Activated CD4-positive, alpha-beta T cell treated with anti-CD3 and anti-CD28 coated beads, Interleukin-2, amount 10 ng/mL, durations not matched to agents 24 days and 14 days (primary cell): ENCODE data around the gene PAK5. TPM values are rescaled to one million over a fixed set of nuclear protein-coding genes. Genes with fewer than 3 reads are reported as not detected.

ENCODE experiments used
- DNase-seq: peaks from one replicate; pipeline ENCODE4 v3.0.0; 2022
- H3K27ac Mint-ChIP-seq: one replicate; pipeline ENCODE4 v1.8.0; 2022; ENCODE audit warnings: mild to moderate bottlenecking, mixed read lengths
- H3K27me3 Mint-ChIP-seq: one replicate; pipeline ENCODE4 v1.8.0; 2022; ENCODE audit warnings: mixed read lengths
- H3K36me3 Mint-ChIP-seq: one replicate; pipeline ENCODE4 v1.8.0; 2022; ENCODE audit warnings: low read depth, mild to moderate bottlenecking, mixed read lengths
- H3K4me1 Mint-ChIP-seq: one replicate; pipeline ENCODE4 v1.8.0; 2021; ENCODE audit warnings: mixed read lengths
- H3K4me3 Mint-ChIP-seq: one replicate; pipeline ENCODE4 v1.8.0; 2022; ENCODE audit warnings: mild to moderate bottlenecking, moderate library complexity, mixed read lengths
- H3K9me3 Mint-ChIP-seq: one replicate; pipeline ENCODE4 v1.8.0; 2021; ENCODE audit warnings: mixed read lengths
- intact Hi-C: fragments of 100-400 bp; cut with micrococcal nuclease; formaldehyde crosslinking; loops from one replicate; pipeline ENCODE4 v1.15.1; 2023
- total RNA-seq: library from RNA; stranded (reverse); gene quantifications from 2 replicates; pipeline ENCODE4 v1.2.3, GENCODE V29; 2022

The PAK5 gene
- total RNA-seq, 1 donor from 2014 or later, result not detected

- Mint-ChIP-seq H3K4me3 (no peak overlapping the region), H3K4me1 (no peaks in the 10 kb centered on the region), H3K36me3 (no peaks in the 10 kb centered on the region), H3K9me3 (no peaks in the 10 kb centered on the region), H3K27me3 (no peaks in the 10 kb centered on the region), H3K27ac (no peak overlapping the region)
- DNase-seq, result no peak
- intact Hi-C loops, result no loop called here
Measured at GRCh38 chr20:9557411-9557810, 281.5 kb downstream of the PAK5 start.

GRCh38 chr20:9555781-9556180, 283.1 kb downstream of the PAK5 start:
- H3K27ac Mint-ChIP-seq, result no peak overlapping the region
- H3K27me3 Mint-ChIP-seq, result no peaks in the 10 kb centered on the region
- intact Hi-C loops, result no loop called here

DNA sequence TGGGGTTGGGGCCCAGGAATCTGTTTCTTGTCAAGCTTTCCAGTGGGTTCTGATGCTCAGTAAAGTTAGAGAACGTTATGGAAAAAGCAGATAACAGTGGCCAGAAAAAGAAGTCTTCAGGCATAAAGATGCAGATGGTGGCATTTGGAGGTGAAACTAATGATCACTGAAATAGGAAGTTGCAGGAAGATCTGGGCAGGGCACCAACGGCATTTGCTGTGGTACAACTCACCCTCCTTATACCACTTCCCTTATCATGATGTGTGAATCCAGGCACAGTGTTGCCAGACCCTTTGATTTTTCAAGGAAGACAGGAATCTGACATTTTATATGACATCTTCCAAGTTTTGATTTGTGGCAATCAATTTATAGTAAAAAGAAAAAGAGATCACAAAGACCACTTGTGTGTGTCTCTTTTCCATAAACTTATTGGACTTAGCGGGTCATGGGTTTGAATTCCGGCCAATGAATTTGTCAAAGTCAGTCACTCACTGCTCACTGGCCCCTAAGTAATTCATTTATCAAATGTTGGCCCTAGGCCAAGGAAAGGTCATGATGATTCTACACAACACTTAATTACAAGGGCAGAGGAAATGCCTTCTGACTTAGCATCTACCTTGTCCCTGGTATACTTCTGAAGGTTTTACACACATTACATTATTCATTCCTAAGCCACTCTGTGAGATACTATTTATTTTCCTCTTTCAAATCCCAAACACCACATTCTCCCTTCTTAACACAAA, 286.9 kb downstream of the PAK5 start:
- no peaks in the 10 kb centered on the region for H3K36me3 Mint-ChIP-seq
- no peaks in the 10 kb centered on the region for H3K27me3 Mint-ChIP-seq
- no peak overlapping the region for H3K27ac Mint-ChIP-seq
- H3K4me3 Mint-ChIP-seq, result no peak overlapping the region
- intact Hi-C loops, result no loop called here
- no peak for DNase-seq
- no peaks in the 10 kb centered on the region for H3K4me1 Mint-ChIP-seq
- H3K9me3 Mint-ChIP-seq, result no peaks in the 10 kb centered on the region

More at GRCh38 chr20:9555781-9556180, 283.1 kb downstream of the PAK5 start:
- no peaks in the 10 kb centered on the region for H3K36me3 Mint-ChIP-seq
- no peak for DNase-seq
- no peaks in the 10 kb centered on the region for H3K9me3 Mint-ChIP-seq
- no peaks in the 10 kb centered on the region for H3K4me1 Mint-ChIP-seq
- no peak overlapping the region for H3K4me3 Mint-ChIP-seq

- H3K27me3 Mint-ChIP-seq, result no peaks in the 10 kb centered on the region
- no peak overlapping the region for H3K4me3 Mint-ChIP-seq
- H3K36me3 Mint-ChIP-seq, result no peaks in the 10 kb centered on the region
- no peaks in the 10 kb centered on the region for H3K9me3 Mint-ChIP-seq
- H3K27ac Mint-ChIP-seq, result no peak overlapping the region
- intact Hi-C loops, result no loop called here
- H3K4me1 Mint-ChIP-seq, result no peaks in the 10 kb centered on the region
- no peak for DNase-seq
Measured at GRCh38 chr20:9550871-9551270, 288.0 kb downstream of the PAK5 start.

- H3K9me3 Mint-ChIP-seq, result no peaks in the 10 kb centered on the region
- no peak for DNase-seq
- H3K4me3 Mint-ChIP-seq, result no peak overlapping the region
- intact Hi-C loops, result no loop called here
- H3K27me3 Mint-ChIP-seq, result no peaks in the 10 kb centered on the region
- H3K4me1 Mint-ChIP-seq, result no peaks in the 10 kb centered on the region
- H3K36me3 Mint-ChIP-seq, result no peaks in the 10 kb centered on the region
- no peak overlapping the region for H3K27ac Mint-ChIP-seq
Measured at GRCh38 chr20:9550283-9550682, 288.6 kb downstream of the PAK5 start.

DNA sequence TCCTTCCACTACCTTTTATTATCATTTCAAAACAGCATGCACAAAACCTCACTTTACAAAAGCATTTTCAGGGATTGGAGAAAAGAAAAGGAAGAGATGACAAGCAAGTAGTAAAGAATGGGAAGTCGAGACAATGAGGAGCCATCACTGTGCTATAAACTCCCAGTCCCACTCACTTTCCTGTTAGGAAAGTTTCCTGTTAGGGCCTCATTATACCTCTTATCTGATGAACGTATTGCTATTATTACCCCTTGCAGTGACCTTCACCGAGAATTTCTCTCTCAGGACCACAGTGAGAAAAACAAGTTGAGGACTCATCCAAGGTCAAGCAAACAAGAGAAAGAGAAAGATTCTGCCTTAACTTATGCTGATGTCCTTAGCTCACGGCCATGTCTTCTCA, 295.7 kb downstream of the PAK5 start:
- Mint-ChIP-seq H3K27ac (no peak overlapping the region), H3K27me3 (no peaks in the 10 kb centered on the region), H3K4me1 (no peaks in the 10 kb centered on the region), H3K36me3 (no peaks in the 10 kb centered on the region), H3K4me3 (no peak overlapping the region), H3K9me3 (no peaks in the 10 kb centered on the region)
- no peak for DNase-seq
- intact Hi-C loops, result no loop called here

DNA sequence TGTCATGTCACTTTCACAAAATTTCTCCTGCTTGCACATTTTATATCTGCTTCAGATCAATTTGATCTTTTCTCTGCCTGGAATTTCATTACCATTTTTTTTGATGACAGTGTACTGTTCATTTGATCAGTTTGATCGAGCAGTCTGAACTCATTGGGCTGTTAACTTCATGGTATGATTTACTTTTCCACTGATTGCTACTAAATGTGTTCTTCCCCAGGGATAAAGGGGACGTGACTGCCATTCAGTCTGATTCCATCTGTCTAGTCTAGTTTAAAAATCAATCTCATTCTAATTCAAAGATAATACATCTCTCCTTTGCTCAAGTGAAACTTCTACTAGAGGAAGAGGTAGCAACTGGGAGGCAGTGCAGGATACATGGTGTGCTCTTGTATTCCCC, 303.4 kb downstream of the PAK5 start:
- H3K36me3 Mint-ChIP-seq, result no peaks in the 10 kb centered on the region
- H3K4me3 Mint-ChIP-seq, result no peak overlapping the region
- H3K27ac Mint-ChIP-seq, result no peak overlapping the region

GRCh38 chr20:9534025-9534424, 304.9 kb downstream of the PAK5 start:
- intact Hi-C loops, result no loop called here
- no peak for DNase-seq
- Mint-ChIP-seq H3K9me3 (no peaks in the 10 kb centered on the region), H3K4me3 (no peak overlapping the region), H3K27ac (no peak overlapping the region), H3K4me1 (no peaks in the 10 kb centered on the region), H3K36me3 (no peaks in the 10 kb centered on the region), H3K27me3 (no peaks in the 10 kb centered on the region)

More for the DNA sequence above, 303.4 kb downstream of the PAK5 start:
- intact Hi-C loops, result no loop called here
- Mint-ChIP-seq H3K4me1 (no peaks in the 10 kb centered on the region), H3K27me3 (no peaks in the 10 kb centered on the region), H3K9me3 (no peaks in the 10 kb centered on the region)
- no peak for DNase-seq

DNA sequence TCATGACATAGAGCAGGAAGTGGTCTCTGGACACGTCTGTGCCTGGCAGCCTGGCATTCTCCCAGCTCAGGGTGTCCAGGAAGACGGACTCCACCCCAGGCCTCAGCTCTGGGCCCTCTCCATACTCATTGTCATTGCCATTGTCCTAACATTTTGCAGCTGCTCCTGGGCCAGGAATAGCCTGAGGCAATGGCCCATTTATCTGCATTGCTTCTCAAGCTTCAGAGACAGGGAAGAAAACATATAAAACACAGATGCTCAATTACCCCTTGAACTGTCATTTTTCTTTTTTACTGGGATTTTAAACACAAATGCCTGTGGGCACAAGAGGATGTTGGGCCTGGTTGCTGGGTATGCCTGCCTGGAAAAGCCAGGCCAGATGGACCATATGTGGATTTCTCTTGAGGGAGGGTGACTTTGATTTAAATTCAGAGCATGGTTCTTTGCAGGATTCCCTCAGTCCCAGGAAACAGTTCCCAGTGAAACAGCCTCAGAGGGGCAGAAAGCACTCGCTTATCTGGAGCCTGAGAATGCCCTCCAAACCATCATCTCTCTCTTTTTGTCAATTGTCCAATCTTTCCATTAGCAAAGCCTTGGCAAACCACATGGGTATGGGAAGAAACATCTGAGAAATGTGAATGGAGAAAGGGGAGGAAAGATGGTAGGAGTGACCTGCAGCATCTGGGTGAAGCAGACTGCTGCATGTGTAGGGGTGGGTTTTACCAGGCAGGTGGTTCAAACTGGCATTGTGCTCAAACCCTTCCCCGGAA, 306.6 kb downstream of the PAK5 start:
- intact Hi-C loops, result no loop called here
- H3K4me1 Mint-ChIP-seq, result no peaks in the 10 kb centered on the region
- no peak overlapping the region for H3K4me3 Mint-ChIP-seq

GRCh38 chr20:9531581-9531980, 307.3 kb downstream of the PAK5 start:
- Mint-ChIP-seq H3K27me3 (no peaks in the 10 kb centered on the region), H3K36me3 (no peaks in the 10 kb centered on the region), H3K4me3 (no peak overlapping the region), H3K27ac (no peak overlapping the region), H3K9me3 (no peaks in the 10 kb centered on the region), H3K4me1 (no peaks in the 10 kb centered on the region)
- intact Hi-C loops, result no loop called here
- DNase-seq, result no peak

More for the DNA sequence above, 306.6 kb downstream of the PAK5 start:
- DNase-seq, result no peak
- no peak overlapping the region for H3K27ac Mint-ChIP-seq
- H3K36me3 Mint-ChIP-seq, result no peaks in the 10 kb centered on the region
- H3K27me3 Mint-ChIP-seq, result no peaks in the 10 kb centered on the region
- H3K9me3 Mint-ChIP-seq, result no peaks in the 10 kb centered on the region

- Mint-ChIP-seq H3K4me3 (no peak overlapping the region), H3K9me3 (no peaks in the 10 kb centered on the region), H3K36me3 (no peaks in the 10 kb centered on the region), H3K4me1 (no peaks in the 10 kb centered on the region), H3K27me3 (peaks cover 5% of the 10 kb centered on the region), H3K27ac (no peak overlapping the region)
- DNase-seq, result no peak
- intact Hi-C loops, result no loop called here
Measured at GRCh38 chr20:9523636-9524035, 315.2 kb downstream of the PAK5 start.

DNA sequence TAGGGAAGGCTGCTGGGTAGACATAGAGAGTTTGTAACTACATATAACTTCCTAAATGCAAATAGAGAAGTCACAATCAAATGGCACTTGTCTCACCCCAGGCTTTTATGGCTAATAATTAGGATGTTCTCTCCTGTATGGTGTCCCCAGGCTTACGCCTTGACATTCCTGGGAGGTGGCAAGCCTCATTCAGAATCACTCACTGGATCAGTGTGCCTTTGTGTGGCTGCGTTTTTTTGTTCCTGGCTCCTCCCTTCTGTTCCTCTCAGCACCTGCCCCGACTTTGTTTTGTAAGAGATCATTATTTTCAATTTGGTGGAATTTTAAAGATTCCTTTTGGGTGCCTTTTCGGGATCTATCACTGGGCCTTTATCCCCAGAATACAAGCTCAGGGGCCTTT, 318.8 kb downstream of the PAK5 start:
- intact Hi-C loops, result no loop called here
- Mint-ChIP-seq H3K27ac (no peak overlapping the region), H3K36me3 (no peaks in the 10 kb centered on the region), H3K9me3 (no peaks in the 10 kb centered on the region), H3K4me3 (no peak overlapping the region), H3K27me3 (peaks cover 29% of the 10 kb centered on the region), H3K4me1 (no peaks in the 10 kb centered on the region)
- DNase-seq, result no peak

- no peaks in the 10 kb centered on the region for H3K4me1 Mint-ChIP-seq
- no peak overlapping the region for H3K27ac Mint-ChIP-seq
- no peak for DNase-seq
- H3K27me3 Mint-ChIP-seq, result peaks cover 43% of the 10 kb centered on the region
- H3K9me3 Mint-ChIP-seq, result no peaks in the 10 kb centered on the region
- H3K4me3 Mint-ChIP-seq, result no peak overlapping the region
- intact Hi-C loops, result no loop called here
- no peaks in the 10 kb centered on the region for H3K36me3 Mint-ChIP-seq
Measured at GRCh38 chr20:9518576-9519175, 320.2 kb downstream of the PAK5 start.
